ENCODE measurements around the gene RAPGEF3. TPM values are rescaled to one million over a fixed set of nuclear protein-coding genes. Genes with fewer than 3 reads are reported as not detected.
A peak's percentile ranks its signal among the peaks of the same experiment; 100 is the strongest.

RAPGEF3 gene
- total and polyA plus RNA-seq, 2 of the 13 experiments (the other 11 are each of a cell fraction or from before 2014, with no cell fraction given): 0.07 TPM

- TF ChIP-seq ZBED4 (CRISPR knock-in tag; IDR thresholded peaks at IDR 0.05; ENCODE audit: borderline replicate concordance) (no peak), ZNF569 (CRISPR knock-in tag; IDR thresholded peaks at IDR 0.05; ENCODE audit: borderline replicate concordance) (no peak), ZBTB1 (CRISPR knock-in tag; IDR thresholded peaks at IDR 0.05; ENCODE audit: borderline replicate concordance) (no peak), KLF12 (CRISPR knock-in tag; IDR thresholded peaks at IDR 0.05; ENCODE audit: borderline replicate concordance) (no peak), ZSCAN5A (CRISPR knock-in tag; IDR thresholded peaks at IDR 0.05; ENCODE audit: borderline replicate concordance) (no peak), REST (IDR thresholded peaks at IDR 0.05; ENCODE audit: borderline replicate concordance in 1 of 2, low read depth in 1 of 2, low read length in 2 of 2) (no peak), ZFX (CRISPR knock-in tag; IDR thresholded peaks at IDR 0.05; ENCODE audit: low read depth) (peak; percentile 58), ZNF318 (CRISPR knock-in tag; IDR thresholded peaks at IDR 0.05) (no peak), HOXD1 (CRISPR knock-in tag; IDR thresholded peaks at IDR 0.05) (no peak)
Observed at GRCh38 chr12:47758834-47759690, at the start of gene RAPGEF3 (continued).
